HCT116 (cell line): ENCODE measurements around the gene STAT6. TPM values are rescaled to one million over a fixed set of nuclear protein-coding genes. Genes with fewer than 3 reads are reported as not detected.

ENCODE experiments used
- ATAC-seq: fragments of 200-7000 bp; cut with Tn5 transposase; 2 replicates; pipeline ENCODE4 v1.9.1; 2020; ENCODE audit warnings: mild to moderate bottlenecking, moderate library complexity
- BruUV-seq: library from RNA; stranded (reverse); fragments of 400-500 nt; replicated peaks from 2 replicates; lab custom pipeline; 2021; lab: Mats Ljungman, UMichigan
- CTCF ChIA-PET: fragments of 300-600 bp; sonication (Branson Sonifier 250); formaldehyde crosslinking; loops from one replicate; lab custom pipeline; 2021; ENCODE audit warnings: antibody characterized with exemption; lab: Charles Lee
- POLR2A ChIA-PET: fragments of 300-600, 350-600 bp; sonication (Branson Sonifier 250); formaldehyde crosslinking; loops from one replicate; lab custom pipeline; 2021; ENCODE audit warnings: antibody characterized with exemption; lab: Charles Lee
- RAD21 ChIA-PET, 2 experiments: fragments of 300-600 bp; sonication (Branson Sonifier 250); formaldehyde crosslinking; loops; one replicate each; lab custom pipeline; 2023; ENCODE audit warnings: low total read pairs in 2 of 2; ENCODE audit not compliant: uncharacterized antibody in 2 of 2, unreplicated experiment in 2 of 2, low non-redundant PET in 1 of 2; lab: Charles Lee
- DNase-seq: peaks from one replicate; pipeline ENCODE4 v3.0.0-alpha.2; 2010; ENCODE audit warnings: low read depth, low spot score
- H2AFZ ChIP-seq: fragments of 200-600 bp; shearing (Covaris generic), sonication (generic); 2 replicates; pipeline ENCODE4 v1.6.1; 2017; ENCODE audit warnings: low read depth, mixed run types, mixed read lengths, antibody characterized with exemption, low read length; ENCODE audit not compliant: poor library complexity, severe bottlenecking
- H3K27ac ChIP-seq: 2 replicates; pipeline ENCODE4 v1.5.1; 2012; ENCODE audit warnings: low read depth, low read length
- H3K27me3 ChIP-seq: fragments of 200-600 bp; sonication (generic); 2 replicates; pipeline ENCODE4 v1.6.1; 2016; ENCODE audit warnings: mixed run types, low read length, mixed read lengths; ENCODE audit not compliant: insufficient read depth
- H3K36me3 ChIP-seq, 2 experiments: fragments of 200-500 bp in 1 of 2; fragments of 200-600 bp in 1 of 2; sonication (Bioruptor generic) in 1 of 2; sonication (generic) in 1 of 2; 2 replicates each; pipeline versions ENCODE4 v1.5.1 to v1.6.1; 2014 to 2016; ENCODE audit warnings: low read length in 2 of 2, inconsistent platforms in 1 of 2, mixed read lengths in 1 of 2, mixed run types in 1 of 2; ENCODE audit not compliant: insufficient read depth in 2 of 2, control insufficient read depth in 1 of 2
- H3K4me1 ChIP-seq, 2 experiments: fragments of 200-600 bp in 1 of 2; sonication (generic) in 1 of 2; 2 replicates each; pipeline versions ENCODE4 v1.5.1 to v1.6.1; 2012 to 2017; ENCODE audit warnings: low read length in 2 of 2, inconsistent platforms in 1 of 2, mild to moderate bottlenecking in 1 of 2, mixed read lengths in 1 of 2, mixed run types in 1 of 2, moderate library complexity in 1 of 2; ENCODE audit not compliant: insufficient read depth in 2 of 2, control insufficient read depth in 1 of 2
- H3K4me2 ChIP-seq: fragments of 200-600 bp; sonication (generic); 2 replicates; pipeline ENCODE4 v1.6.1; 2017; ENCODE audit warnings: mixed run types, low read length, mixed read lengths
- H3K4me3 ChIP-seq, 2 experiments: fragments of 200-600 bp in 1 of 2; sonication (generic) in 1 of 2; replicated peaks in 1 of 2; 2 replicates each; pipeline ENCODE4 v1.5.1; 2011 to 2016; ENCODE audit warnings: low read length in 2 of 2, control low read depth in 1 of 2, low read depth in 1 of 2, mild to moderate bottlenecking in 1 of 2, mixed read lengths in 1 of 2, mixed run types in 1 of 2
- H3K79me2 ChIP-seq: fragments of 200-600 bp; sonication (generic); 2 replicates; pipeline ENCODE4 v1.6.1; 2017; ENCODE audit warnings: mild to moderate bottlenecking, mixed run types, low read length, moderate library complexity, mixed read lengths; ENCODE audit not compliant: insufficient read depth
- H3K9ac ChIP-seq: fragments of 200-600 bp; sonication (generic); 2 replicates; pipeline ENCODE4 v1.6.1; 2016; ENCODE audit warnings: low read length, mixed read lengths
- H3K9me2 ChIP-seq: fragments of 200-600 bp; sonication (generic), shearing (Covaris generic); 2 replicates; pipeline ENCODE4 v1.6.1; 2017; ENCODE audit warnings: mixed run types, mild to moderate bottlenecking, moderate library complexity; ENCODE audit not compliant: insufficient read depth
- H3K9me3 ChIP-seq, 2 experiments: fragments of 200-500 bp in 1 of 2; fragments of 200-600 bp in 1 of 2; sonication (Bioruptor generic) in 1 of 2; sonication (generic) in 1 of 2; 2 replicates each; pipeline ENCODE4 v1.6.1; 2014 to 2017; ENCODE audit warnings: low read length in 2 of 2, mixed read lengths in 2 of 2, inconsistent platforms in 1 of 2, low read depth in 1 of 2, mild to moderate bottlenecking in 1 of 2, mixed run types in 1 of 2, moderate library complexity in 1 of 2; ENCODE audit not compliant: control insufficient read depth in 1 of 2, insufficient read depth in 1 of 2
- H4K20me1 ChIP-seq: fragments of 200-600 bp; sonication (generic), shearing (Covaris generic); 2 replicates; pipeline ENCODE4 v1.6.1; 2017; ENCODE audit warnings: mixed run types, mild to moderate bottlenecking, moderate library complexity; ENCODE audit not compliant: insufficient read depth
- CBX3 ChIP-seq: IDR thresholded peaks from 2 replicates; pipeline ENCODE4 v1.6.1; 2012; ENCODE audit warnings: low read depth
- CTCF ChIP-seq, 3 experiments: fragments of 200-600 bp in 1 of 3; sonication (generic) in 1 of 3; IDR thresholded peaks in 2 of 3; conservative IDR thresholded peaks in 1 of 3; 2 replicates each; pipeline ENCODE4 v1.5.1; 2012 to 2017; ENCODE audit warnings: low read depth in 2 of 3, low read length in 2 of 3, antibody characterized with exemption in 1 of 3, borderline replicate concordance in 1 of 3, control low read depth in 1 of 3, mild to moderate bottlenecking in 1 of 3, mixed read lengths in 1 of 3, mixed run types in 1 of 3, moderate library complexity in 1 of 3; ENCODE audit not compliant: insufficient read depth in 1 of 3
- EZH2phosphoT487 ChIP-seq: fragments of 200-600 bp; IDR thresholded peaks from 2 replicates; pipeline ENCODE4 v1.6.1; 2018; ENCODE audit warnings: antibody characterized with exemption, borderline replicate concordance
- FOSL1 ChIP-seq: IDR thresholded peaks from 2 replicates; pipeline ENCODE4 v1.6.1; 2012; ENCODE audit warnings: low read depth
- POLR2AphosphoS5 ChIP-seq: IDR thresholded peaks from 2 replicates; pipeline ENCODE4 v1.6.1; 2011; ENCODE audit warnings: mild to moderate bottlenecking, low read depth, low read length, moderate library complexity
- SIN3A ChIP-seq: IDR thresholded peaks from 2 replicates; pipeline ENCODE4 v1.6.1; 2012; ENCODE audit warnings: low read depth
- SP1 ChIP-seq: IDR thresholded peaks from 2 replicates; pipeline ENCODE4 v1.6.1; 2012; ENCODE audit warnings: low read depth
- SRF ChIP-seq: IDR thresholded peaks from 2 replicates; pipeline ENCODE4 v1.6.1; 2012; ENCODE audit warnings: low read depth
- ZFX ChIP-seq: fragments of 450-650 bp; IDR thresholded peaks from 2 replicates; pipeline ENCODE4 v1.6.1; 2017
- intact Hi-C: fragments of 100-400 bp; cut with micrococcal nuclease; formaldehyde crosslinking; loops from 2 replicates; pipeline ENCODE4 v1.10.0; 2022
- total RNA-seq: library from RNA; stranded (reverse); gene quantifications from one replicate; pipeline ENCODE4 v1.2.1, GENCODE V29; 2021; ENCODE audit not compliant: unreplicated experiment

STAT6 gene
- total RNA-seq, 1 experiment from 2014 or later, result 78.5 TPM

- ChIA-PET CTCF (interaction anchor here (0.7 to 1.0 kb wide), 2 partner anchors 12 to 13 kb away, joined by 3 read pairs; no protein-coding TSS in a partner anchor), RAD21 (interaction anchor here in 1 of 2 experiments (1.1 kb wide), 1 partner anchor 12 kb away, joined by 3 read pairs; the partner anchor contains the start of gene STAT6), POLR2A (interaction anchor here (1.1 to 7.8 kb wide), 2 partner anchors 12 to 21 kb away, joined by 5 to 32 read pairs; partner anchors contain the start of genes NEMP1 and STAT6)
- DNase-seq (no peak), ATAC-seq (no peak)
- Histone ChIP-seq H3K27me3 (no peaks in the 10 kb centered on the region), H3K4me2 (no peak overlapping the region), H4K20me1 (no peaks in the 10 kb centered on the region), H3K9ac (no peak overlapping the region), H3K4me1 (peaks cover 30 to 44% of the 10 kb centered on the region in 2 experiments), H3K27ac (no peak overlapping the region), H3K4me3 (no peak overlapping the region), H3K9me2 (no peaks in the 10 kb centered on the region), H3K79me2 (no peaks in the 10 kb centered on the region), H3K9me3 (no peaks in the 10 kb centered on the region), H2AFZ (no peak overlapping the region), H3K36me3 (peaks cover 9 to 10% of the 10 kb centered on the region in 2 experiments; a peak in 2 of 4 replicates)
- BruUV-seq, result no TSS peak
- intact Hi-C loops, result no loop called here
- TF ChIP-seq FOSL1 (no peak), CBX3 (no peak), POLR2AphosphoS5 (no peak), SP1 (no peak), EZH2phosphoT487 (no peak), SRF (no peak), SIN3A (no peak), ZFX (no peak), CTCF (IDR thresholded peaks at IDR 0.05 in 2 of 3, conservative IDR thresholded peaks at IDR 0.05 in 1 of 3; ENCODE audit: borderline replicate concordance in 1 of 3, insufficient read depth in 1 of 3, low read depth in 2 of 3, low read length in 2 of 3) (no peak)
Observed at GRCh38 chr12:57099766-57100165, 11.4 kb downstream of the STAT6 start.
